GM23338 (cell line): Measurements from ENCODE around the gene CFTR. TPM values are rescaled to one million over a fixed set of nuclear protein-coding genes. Genes with fewer than 3 reads are reported as not detected.

Experiments
- ATAC-seq: fragments of 200-7000 bp; cut with Tn5 transposase; 3 replicates; pipeline ENCODE4 v1.9.1; 2020
- DNase-seq: peaks from one replicate; pipeline ENCODE4 v3.0.0-alpha.2; 2015; ENCODE audit warnings: low spot score
- H2AFZ ChIP-seq: fragments of 200-600 bp; sonication (generic); 2 replicates; pipeline ENCODE4 v1.8.0; 2016; ENCODE audit warnings: antibody characterized with exemption, mild to moderate bottlenecking, moderate library complexity
- H3F3A ChIP-seq: fragments of 200-600 bp; sonication (generic); replicated peaks from 2 replicates; pipeline ENCODE4 v1.8.0; 2017; ENCODE audit warnings: antibody characterized with exemption, mixed run types, low read depth
- H3K27ac ChIP-seq: fragments of 200-600 bp; sonication (generic); 2 replicates; pipeline ENCODE4 v1.6.1; 2016; ENCODE audit warnings: low read depth
- H3K27me3 ChIP-seq: fragments of 200-600 bp; sonication (generic); 2 replicates; pipeline ENCODE4 v1.8.0; 2016; ENCODE audit warnings: mild to moderate bottlenecking, mixed run types, moderate library complexity; ENCODE audit not compliant: insufficient read depth
- H3K36me3 ChIP-seq: fragments of 200-600 bp; sonication (generic); 2 replicates; pipeline ENCODE4 v1.8.0; 2016; ENCODE audit warnings: mild to moderate bottlenecking; ENCODE audit not compliant: insufficient read depth
- H3K4me1 ChIP-seq: fragments of 200-600 bp; sonication (generic); 2 replicates; pipeline ENCODE4 v1.8.0; 2016; ENCODE audit warnings: mild to moderate bottlenecking, moderate library complexity; ENCODE audit not compliant: insufficient read depth
- H3K4me2 ChIP-seq: fragments of 200-600 bp; sonication (generic); 2 replicates; pipeline ENCODE4 v1.7.1; 2017; ENCODE audit warnings: mixed run types
- H3K4me3 ChIP-seq: fragments of 200-600 bp; sonication (generic); 2 replicates; pipeline ENCODE4 v1.6.1; 2016; ENCODE audit warnings: mixed run types
- H3K79me2 ChIP-seq: fragments of 200-600 bp; sonication (generic); replicated peaks from 2 replicates; pipeline ENCODE4 v1.8.0; 2017; ENCODE audit warnings: mild to moderate bottlenecking; ENCODE audit not compliant: insufficient read depth
- H3K9me2 ChIP-seq: fragments of 200-600 bp; sonication (generic); 2 replicates; pipeline ENCODE4 v1.8.0; 2017; ENCODE audit not compliant: insufficient read depth
- H4K20me1 ChIP-seq: fragments of 200-600 bp; sonication (generic); replicated peaks from 2 replicates; pipeline ENCODE4 v1.8.0; 2017; ENCODE audit warnings: mild to moderate bottlenecking; ENCODE audit not compliant: insufficient read depth
- H3K27ac Mint-ChIP-seq: 2 replicates; pipeline ENCODE4 v1.8.0; 2020; ENCODE audit warnings: inconsistent platforms, mild to moderate bottlenecking, moderate library complexity, mixed read lengths
- H3K27me3 Mint-ChIP-seq: 3 replicates; pipeline ENCODE4 v1.8.0; 2022; ENCODE audit warnings: low read depth, mild to moderate bottlenecking, moderate library complexity, mixed read lengths, inconsistent platforms; ENCODE audit not compliant: insufficient read depth, poor library complexity
- H3K36me3 Mint-ChIP-seq: 3 replicates; pipeline ENCODE4 v1.8.0; 2021; ENCODE audit warnings: low read depth, mild to moderate bottlenecking, inconsistent platforms, moderate library complexity, mixed read lengths
- H3K4me1 Mint-ChIP-seq: 3 replicates; pipeline ENCODE4 v1.8.0; 2020; ENCODE audit warnings: mild to moderate bottlenecking, inconsistent platforms, mixed read lengths
- H3K4me3 Mint-ChIP-seq: 3 replicates; pipeline ENCODE4 v1.8.0; 2021; ENCODE audit warnings: moderate library complexity, mild to moderate bottlenecking, inconsistent platforms, mixed read lengths
- H3K9me3 Mint-ChIP-seq: 3 replicates; pipeline ENCODE4 v1.8.0; 2020; ENCODE audit warnings: moderate library complexity, mild to moderate bottlenecking, inconsistent platforms, mixed read lengths
- CREB1 ChIP-seq: fragments of 250-450 bp; sonication (Bioruptor Pico); IDR thresholded peaks from 2 replicates; pipeline ENCODE4 v1.5.0; 2020; ENCODE audit warnings: low read depth, mild to moderate bottlenecking, moderate library complexity
- CTCF ChIP-seq, 2 experiments: fragments of 200-600 bp in 1 of 2; sonication (generic) in 1 of 2; conservative IDR thresholded peaks; 2 replicates each; pipeline versions ENCODE4 v1.5.1 to v1.6.1; 2016 to 2017; ENCODE audit warnings: antibody characterized with exemption in 2 of 2, low read depth in 2 of 2, mild to moderate bottlenecking in 2 of 2, moderate library complexity in 1 of 2
- EZH2 ChIP-seq: fragments of 200-600 bp; sonication (generic); IDR thresholded peaks from one replicate; pipeline ENCODE4 v1.8.0; 2017; ENCODE audit warnings: antibody characterized with exemption, mild to moderate bottlenecking, low read depth; ENCODE audit not compliant: unreplicated experiment
- EZH2phosphoT487 ChIP-seq: fragments of 200-600 bp; sonication (generic); IDR thresholded peaks from one replicate; pipeline ENCODE4 v1.8.1; 2018; ENCODE audit warnings: antibody characterized with exemption; ENCODE audit not compliant: unreplicated experiment
- JUNB ChIP-seq: IDR thresholded peaks from one replicate; pipeline ENCODE4 v1.6.1; 2016; ENCODE audit warnings: antibody characterized with exemption; ENCODE audit not compliant: unreplicated experiment
- NANOG ChIP-seq: IDR thresholded peaks from 2 replicates; pipeline ENCODE4 v1.6.1; 2016; ENCODE audit warnings: antibody characterized with exemption, borderline replicate concordance
- STAT1 ChIP-seq: IDR thresholded peaks from one replicate; pipeline ENCODE4 v1.6.1; 2016; ENCODE audit warnings: antibody characterized with exemption; ENCODE audit not compliant: unreplicated experiment
- ZNF114 ChIP-seq: fragments of 250-450 bp; sonication (Bioruptor Pico); IDR thresholded peaks from 2 replicates; pipeline ENCODE4 v1.5.0; 2020; ENCODE audit warnings: mild to moderate bottlenecking, moderate library complexity
- ZNF331 ChIP-seq: fragments of 250-450 bp; sonication (Bioruptor Pico); IDR thresholded peaks from 2 replicates; pipeline ENCODE4 v1.5.0; 2020; ENCODE audit warnings: low read depth, mild to moderate bottlenecking, moderate library complexity
- polyA plus RNA-seq: library from polyadenylated mRNA; unstranded; fragments of >200 nt; fragmentation: Nextera tagmentation; extraction: Ambion mirVana; gene quantifications from 2 replicates; pipeline ENCODE4 v1.2.1, GENCODE V29; 2016
- total RNA-seq: library from RNA; depleted of rRNA; stranded (reverse); fragments of >200 nt; shearing (Covaris generic); gene quantifications from 2 replicates; pipeline ENCODE4 v1.2.3, GENCODE V29; 2014
- TF ChIP-seq, protein P1 (sequence below): fragments of 250-450 bp; sonication (Bioruptor Pico); IDR thresholded peaks from 2 replicates; pipeline ENCODE4 v1.5.0; 2020; ENCODE audit warnings: mild to moderate bottlenecking, moderate library complexity
- TF ChIP-seq, protein P2 (sequence below): IDR thresholded peaks from 2 replicates; pipeline ENCODE4 v1.6.1; 2016; ENCODE audit warnings: antibody characterized with exemption

CFTR gene
- total and polyA plus RNA-seq, 2 experiments from 2014 or later = 0.45 to 1.2 TPM

DNA sequence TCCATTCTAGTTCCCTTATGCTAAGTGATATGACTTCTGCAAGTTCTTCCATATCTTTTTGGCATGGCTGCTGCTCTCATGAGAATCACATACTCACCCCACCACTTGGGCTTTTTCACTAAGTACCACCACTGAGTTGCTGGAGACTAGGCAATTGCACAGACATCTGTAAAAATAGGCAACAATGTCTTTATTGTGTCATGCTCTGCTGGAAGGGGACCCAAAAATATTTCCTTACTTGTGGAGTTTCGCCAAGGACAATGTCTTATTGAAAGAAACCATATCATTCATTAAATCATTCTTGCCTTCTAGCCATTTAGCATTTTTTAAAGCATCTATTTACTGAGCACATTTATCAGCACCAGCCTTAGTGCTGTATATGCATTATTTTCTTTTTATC lies 35.2 kb upstream of the CFTR start:
- Histone ChIP-seq H3K27me3 (no peaks in the 10 kb centered on the region), H3K9me2 (no peaks in the 10 kb centered on the region), H3K4me1 (no peaks in the 10 kb centered on the region), H3K27ac (no peak overlapping the region), H3K79me2 (no peaks in the 10 kb centered on the region), H4K20me1 (no peaks in the 10 kb centered on the region), H3K4me2 (no peak overlapping the region), H3F3A (no peaks in the 10 kb centered on the region), H3K36me3 (no peaks in the 10 kb centered on the region), H2AFZ (no peak overlapping the region), H3K4me3 (no peak overlapping the region)
- DNase-seq = no peak
- Mint-ChIP-seq H3K36me3 (peaks cover 4% of the 10 kb centered on the region; the same call in 1 of the 3 replicates), H3K27me3 (no peaks in the 10 kb centered on the region), H3K4me3 (no peak overlapping the region), H3K27ac (no peak overlapping the region), H3K4me1 (no peaks in the 10 kb centered on the region), H3K9me3 (peaks cover 4% of the 10 kb centered on the region; the same call in 2 of the 3 replicates)
- no peak for ATAC-seq
- TF ChIP-seq STAT1 (no peak), CREB1 (CRISPR knock-in tag) (no peak), ZNF114 (CRISPR knock-in tag) (no peak), ZNF331 (no peak), NANOG (no peak), CTCF (conservative IDR thresholded peaks at IDR 0.05; ENCODE audit: low read depth in 2 of 2) (no peak), JUNB (no peak), EZH2 (no peak), EZH2phosphoT487 (no peak)
- TF ChIP-seq, protein P1, sequence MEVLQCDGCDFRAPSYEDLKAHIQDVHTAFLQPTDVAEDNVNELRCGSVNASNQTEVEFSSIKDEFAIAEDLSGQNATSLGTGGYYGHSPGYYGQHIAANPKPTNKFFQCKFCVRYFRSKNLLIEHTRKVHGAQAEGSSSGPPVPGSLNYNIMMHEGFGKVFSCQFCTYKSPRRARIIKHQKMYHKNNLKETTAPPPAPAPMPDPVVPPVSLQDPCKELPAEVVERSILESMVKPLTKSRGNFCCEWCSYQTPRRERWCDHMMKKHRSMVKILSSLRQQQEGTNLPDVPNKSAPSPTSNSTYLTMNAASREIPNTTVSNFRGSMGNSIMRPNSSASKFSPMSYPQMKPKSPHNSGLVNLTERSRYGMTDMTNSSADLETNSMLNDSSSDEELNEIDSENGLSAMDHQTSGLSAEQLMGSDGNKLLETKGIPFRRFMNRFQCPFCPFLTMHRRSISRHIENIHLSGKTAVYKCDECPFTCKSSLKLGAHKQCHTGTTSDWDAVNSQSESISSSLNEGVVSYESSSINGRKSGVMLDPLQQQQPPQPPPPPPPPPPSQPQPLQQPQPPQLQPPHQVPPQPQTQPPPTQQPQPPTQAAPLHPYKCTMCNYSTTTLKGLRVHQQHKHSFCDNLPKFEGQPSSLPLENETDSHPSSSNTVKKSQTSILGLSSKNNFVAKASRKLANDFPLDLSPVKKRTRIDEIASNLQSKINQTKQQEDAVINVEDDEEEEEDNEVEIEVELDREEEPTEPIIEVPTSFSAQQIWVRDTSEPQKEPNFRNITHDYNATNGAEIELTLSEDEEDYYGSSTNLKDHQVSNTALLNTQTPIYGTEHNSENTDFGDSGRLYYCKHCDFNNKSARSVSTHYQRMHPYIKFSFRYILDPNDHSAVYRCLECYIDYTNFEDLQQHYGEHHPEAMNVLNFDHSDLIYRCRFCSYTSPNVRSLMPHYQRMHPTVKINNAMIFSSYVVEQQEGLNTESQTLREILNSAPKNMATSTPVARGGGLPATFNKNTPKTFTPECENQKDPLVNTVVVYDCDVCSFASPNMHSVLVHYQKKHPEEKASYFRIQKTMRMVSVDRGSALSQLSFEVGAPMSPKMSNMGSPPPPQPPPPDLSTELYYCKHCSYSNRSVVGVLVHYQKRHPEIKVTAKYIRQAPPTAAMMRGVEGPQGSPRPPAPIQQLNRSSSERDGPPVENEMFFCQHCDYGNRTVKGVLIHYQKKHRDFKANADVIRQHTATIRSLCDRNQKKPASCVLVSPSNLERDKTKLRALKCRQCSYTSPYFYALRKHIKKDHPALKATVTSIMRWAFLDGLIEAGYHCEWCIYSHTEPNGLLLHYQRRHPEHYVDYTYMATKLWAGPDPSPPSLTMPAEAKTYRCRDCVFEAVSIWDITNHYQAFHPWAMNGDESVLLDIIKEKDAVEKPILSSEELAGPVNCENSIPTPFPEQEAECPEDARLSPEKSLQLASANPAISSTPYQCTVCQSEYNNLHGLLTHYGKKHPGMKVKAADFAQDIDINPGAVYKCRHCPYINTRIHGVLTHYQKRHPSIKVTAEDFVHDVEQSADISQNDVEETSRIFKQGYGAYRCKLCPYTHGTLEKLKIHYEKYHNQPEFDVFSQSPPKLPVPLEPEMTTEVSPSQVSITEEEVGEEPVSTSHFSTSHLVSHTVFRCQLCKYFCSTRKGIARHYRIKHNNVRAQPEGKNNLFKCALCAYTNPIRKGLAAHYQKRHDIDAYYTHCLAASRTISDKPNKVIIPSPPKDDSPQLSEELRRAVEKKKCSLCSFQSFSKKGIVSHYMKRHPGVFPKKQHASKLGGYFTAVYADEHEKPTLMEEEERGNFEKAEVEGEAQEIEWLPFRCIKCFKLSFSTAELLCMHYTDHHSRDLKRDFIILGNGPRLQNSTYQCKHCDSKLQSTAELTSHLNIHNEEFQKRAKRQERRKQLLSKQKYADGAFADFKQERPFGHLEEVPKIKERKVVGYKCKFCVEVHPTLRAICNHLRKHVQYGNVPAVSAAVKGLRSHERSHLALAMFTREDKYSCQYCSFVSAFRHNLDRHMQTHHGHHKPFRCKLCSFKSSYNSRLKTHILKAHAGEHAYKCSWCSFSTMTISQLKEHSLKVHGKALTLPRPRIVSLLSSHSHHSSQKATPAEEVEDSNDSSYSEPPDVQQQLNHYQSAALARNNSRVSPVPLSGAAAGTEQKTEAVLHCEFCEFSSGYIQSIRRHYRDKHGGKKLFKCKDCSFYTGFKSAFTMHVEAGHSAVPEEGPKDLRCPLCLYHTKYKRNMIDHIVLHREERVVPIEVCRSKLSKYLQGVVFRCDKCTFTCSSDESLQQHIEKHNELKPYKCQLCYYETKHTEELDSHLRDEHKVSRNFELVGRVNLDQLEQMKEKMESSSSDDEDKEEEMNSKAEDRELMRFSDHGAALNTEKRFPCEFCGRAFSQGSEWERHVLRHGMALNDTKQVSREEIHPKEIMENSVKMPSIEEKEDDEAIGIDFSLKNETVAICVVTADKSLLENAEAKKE (CRISPR knock-in tag) = no peak
- TF ChIP-seq, protein P2, sequence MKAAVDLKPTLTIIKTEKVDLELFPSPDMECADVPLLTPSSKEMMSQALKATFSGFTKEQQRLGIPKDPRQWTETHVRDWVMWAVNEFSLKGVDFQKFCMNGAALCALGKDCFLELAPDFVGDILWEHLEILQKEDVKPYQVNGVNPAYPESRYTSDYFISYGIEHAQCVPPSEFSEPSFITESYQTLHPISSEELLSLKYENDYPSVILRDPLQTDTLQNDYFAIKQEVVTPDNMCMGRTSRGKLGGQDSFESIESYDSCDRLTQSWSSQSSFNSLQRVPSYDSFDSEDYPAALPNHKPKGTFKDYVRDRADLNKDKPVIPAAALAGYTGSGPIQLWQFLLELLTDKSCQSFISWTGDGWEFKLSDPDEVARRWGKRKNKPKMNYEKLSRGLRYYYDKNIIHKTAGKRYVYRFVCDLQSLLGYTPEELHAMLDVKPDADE = no peak
